Activated CD4-positive, alpha-beta T cell treated with anti-CD3 and anti-CD28 coated beads, Interleukin-2, amount 50 U/mL, for 4 hours (primary cell): ENCODE measurements around the gene ZNF14.
"Not testable (repeated sequence)": the region's sequence is repeated elsewhere in the genome, so short reads cannot be mapped to it uniquely, and the experiment has no call there.

Experiments
- DNase-seq, 2 experiments: peaks; one replicate each; pipeline ENCODE4 v3.0.0-alpha.2; 2020

ZNF14 gene

GRCh38 chr19:19686580-19686979, 46.3 kb downstream of the ZNF14 start:
- DNase-seq, result no peak

GRCh38 chr19:19686119-19686518, 46.8 kb downstream of the ZNF14 start:
- not testable (repeated sequence) for DNase-seq

GRCh38 chr19:19679176-19680073, 53.5 kb downstream of the ZNF14 start:
- no peak for DNase-seq

- DNase-seq, result no peak
Measured at GRCh38 chr19:19677579-19677978, 55.3 kb downstream of the ZNF14 start.

- DNase-seq, result no peak
Measured at GRCh38 chr19:19674315-19674714, 58.6 kb downstream of the ZNF14 start.

- DNase-seq, result no peak
Measured at GRCh38 chr19:19672816-19673215, 60.1 kb downstream of the ZNF14 start.

- DNase-seq, result no peak
Measured at GRCh38 chr19:19670070-19670551, 62.8 kb downstream of the ZNF14 start.

GRCh38 chr19:19668230-19669012, 64.5 kb downstream of the ZNF14 start, which contains the start of gene ZNF101:
Gene ZNF101 (plus strand): TSS chr19:19668839. CDS start chr19:19668964, 125 bp downstream.
- DNase-seq, result peak; percentile 89 to 90

- not testable (repeated sequence) for DNase-seq
Measured at GRCh38 chr19:19665420-19665948, 67.4 kb downstream of the ZNF14 start.

GRCh38 chr19:19663256-19664120, 69.4 kb downstream of the ZNF14 start, which contains the start of gene ATP13A1:
Gene ATP13A1 (minus strand): TSS chr19:19663676. CDS start chr19:19663666, 10 bp downstream.
- peak; percentile 92 to 95 for DNase-seq

- no peak for DNase-seq
Measured at GRCh38 chr19:19662871-19663255, 70.0 kb downstream of the ZNF14 start.

- no peak for DNase-seq
Measured at GRCh38 chr19:19662344-19662743, 70.6 kb downstream of the ZNF14 start.

- DNase-seq, result no peak
Measured at GRCh38 chr19:19661675-19662251, 71.1 kb downstream of the ZNF14 start.

GRCh38 chr19:19661141-19661674, 71.7 kb downstream of the ZNF14 start:
- DNase-seq, result no peak
